Measurements from ENCODE around the gene PRPH.
"Not testable (repeated sequence)": the region's sequence is repeated elsewhere in the genome, so short reads cannot be mapped to it uniquely, and the experiment has no call there.

PRPH gene

DNA sequence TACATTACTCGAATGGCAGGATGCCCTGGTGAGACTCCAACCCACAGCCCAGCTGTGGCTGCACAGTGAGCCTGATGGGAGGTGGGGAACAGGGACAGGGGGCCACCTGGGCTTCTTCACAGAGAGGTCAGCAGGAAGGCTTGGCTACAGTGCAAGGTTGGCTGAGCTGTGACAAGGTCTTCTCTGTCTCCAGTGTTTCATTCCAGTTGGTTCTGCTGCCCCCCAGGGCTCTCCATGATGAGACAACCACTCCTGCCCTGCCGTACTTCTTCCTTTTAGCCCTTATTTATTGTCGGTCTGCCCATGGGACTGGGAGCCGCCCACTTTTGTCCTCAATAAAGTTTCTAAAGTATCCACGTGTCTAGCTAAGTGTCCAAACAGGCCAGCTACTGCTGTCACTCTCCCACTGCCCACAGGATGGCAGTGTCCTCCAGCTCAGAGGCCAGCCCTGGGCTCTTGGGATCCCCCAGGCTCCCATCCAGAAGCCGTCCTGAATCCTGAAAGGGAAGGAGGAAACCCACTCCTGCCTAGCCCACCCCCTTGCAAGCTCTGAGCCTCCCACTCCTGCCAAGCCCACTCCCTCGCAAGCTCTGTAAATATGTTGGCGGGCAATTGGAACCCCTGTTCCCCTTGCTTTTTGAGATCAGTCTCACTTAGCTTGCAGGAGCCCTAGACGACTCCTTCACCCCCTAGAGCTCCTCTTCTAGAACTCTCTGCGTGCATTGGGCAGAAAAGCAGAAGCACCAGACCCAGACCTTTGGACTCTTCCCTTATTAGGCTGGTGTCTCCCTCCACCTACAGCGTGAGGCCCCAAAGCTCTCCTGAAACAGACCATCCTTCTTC lies 36.7 kb downstream of the PRPH start:
- peaks cover 14% of the 10 kb centered on the region for H3K36me3 ChIP-seq (ENCODE audit: control insufficient read depth, insufficient read depth, low read length)
- H3K9me3 ChIP-seq (ENCODE audit: control insufficient read depth, insufficient read depth, low read length): no peaks in the 10 kb centered on the region
- H3K9ac ChIP-seq (ENCODE audit: low read depth, low read length): no peak overlapping the region
- peaks cover 49% of the 10 kb centered on the region for H3K27me3 ChIP-seq (ENCODE audit: control insufficient read depth, insufficient read depth, low read length)
- no peaks in the 10 kb centered on the region for H3K4me1 ChIP-seq (ENCODE audit: control insufficient read depth, insufficient read depth, low read length)
- no peak overlapping the region for H3K4me3 ChIP-seq (ENCODE audit: low read depth, low read length)

DNA sequence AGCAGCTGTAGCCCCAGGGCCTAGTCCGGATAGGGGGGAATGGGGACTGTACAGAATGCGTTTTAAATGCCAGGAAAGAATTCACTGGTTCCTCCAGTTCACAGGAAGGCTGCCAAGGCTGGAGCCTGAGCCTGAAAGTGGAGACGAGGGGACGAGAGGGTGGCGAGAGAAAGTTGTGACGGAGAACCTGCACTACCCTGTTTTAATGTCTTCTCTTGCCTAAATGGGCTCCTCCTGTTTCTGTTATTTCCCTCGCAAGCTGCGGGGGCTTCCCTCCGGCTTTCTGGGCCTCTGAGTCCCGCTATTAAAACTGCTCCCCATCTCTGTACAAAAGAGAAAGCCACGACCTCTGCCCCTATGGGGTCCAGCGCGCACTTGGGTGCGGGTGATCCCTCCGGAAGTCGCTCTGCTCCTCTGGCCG lies 37.5 kb downstream of the PRPH start:
- H3K36me3 ChIP-seq (ENCODE audit: control insufficient read depth, insufficient read depth, low read length): peaks cover 14% of the 10 kb centered on the region
- peaks cover 56% of the 10 kb centered on the region for H3K27me3 ChIP-seq (ENCODE audit: control insufficient read depth, insufficient read depth, low read length)
- no peaks in the 10 kb centered on the region for H3K9me3 ChIP-seq (ENCODE audit: control insufficient read depth, insufficient read depth, low read length)
- no peak overlapping the region for H3K4me3 ChIP-seq (ENCODE audit: low read depth, low read length)
- H3K4me1 ChIP-seq (ENCODE audit: control insufficient read depth, insufficient read depth, low read length): no peaks in the 10 kb centered on the region
- H3K9ac ChIP-seq (ENCODE audit: low read depth, low read length): no peak overlapping the region

DNA sequence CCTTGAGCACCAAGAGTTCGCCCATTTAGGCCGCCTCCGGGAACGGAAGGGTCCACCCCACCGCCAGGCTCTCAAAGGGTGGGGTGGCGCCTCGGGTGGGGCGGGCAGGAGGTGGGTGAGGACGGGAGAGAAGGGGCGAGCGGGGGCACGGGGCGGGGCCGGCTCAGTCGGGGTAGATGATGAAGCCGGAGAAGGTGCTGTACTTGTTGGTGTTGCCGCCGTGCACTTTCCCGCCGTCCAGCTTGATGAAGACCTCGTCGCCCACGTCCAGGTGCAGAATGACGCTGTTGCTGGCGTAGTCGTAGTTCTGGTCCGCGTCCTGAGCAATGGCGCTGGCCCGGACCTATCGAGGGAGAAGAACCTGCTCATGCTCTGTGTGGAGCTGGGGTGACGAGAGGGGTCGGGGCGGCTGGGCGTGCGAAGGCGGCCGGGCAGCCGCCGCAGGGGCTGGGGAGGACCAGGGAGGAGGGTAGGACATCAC lies 38.0 kb downstream of the PRPH start:
- H3K9me3 ChIP-seq (ENCODE audit: control insufficient read depth, insufficient read depth, low read length): no peaks in the 10 kb centered on the region
- peaks cover 12% of the 10 kb centered on the region for H3K36me3 ChIP-seq (ENCODE audit: control insufficient read depth, insufficient read depth, low read length)
- H3K27me3 ChIP-seq (ENCODE audit: control insufficient read depth, insufficient read depth, low read length): peaks cover 61% of the 10 kb centered on the region
- no peaks in the 10 kb centered on the region for H3K4me1 ChIP-seq (ENCODE audit: control insufficient read depth, insufficient read depth, low read length)
- peak overlapping the region; percentile 9 for H3K4me3 ChIP-seq (ENCODE audit: low read depth, low read length)
- H3K9ac ChIP-seq (ENCODE audit: low read depth, low read length): no peak overlapping the region

DNA sequence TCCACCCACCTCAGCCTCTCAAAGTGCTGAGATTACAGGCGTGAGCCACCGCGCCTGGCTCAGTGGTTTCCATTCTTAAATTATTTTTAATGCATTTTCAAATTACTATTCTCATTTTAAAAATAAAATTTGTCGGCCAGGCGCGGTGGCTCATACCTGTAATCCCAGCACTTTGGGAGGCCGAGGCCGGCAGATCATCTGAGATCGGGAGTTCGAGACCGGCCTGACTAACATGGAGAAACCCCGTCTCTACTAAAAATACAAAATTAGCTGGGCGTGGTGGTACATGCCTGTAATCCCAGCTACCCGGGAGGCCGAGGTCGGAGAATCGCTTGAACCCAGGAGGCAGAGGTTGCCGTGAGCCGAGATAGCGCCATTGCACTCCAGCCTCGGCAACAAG lies 38.8 kb downstream of the PRPH start:
- peaks cover 69% of the 10 kb centered on the region for H3K27me3 ChIP-seq (ENCODE audit: control insufficient read depth, insufficient read depth, low read length)
- not testable (repeated sequence) for H3K9me3 ChIP-seq (ENCODE audit: control insufficient read depth, insufficient read depth, low read length)

DNA sequence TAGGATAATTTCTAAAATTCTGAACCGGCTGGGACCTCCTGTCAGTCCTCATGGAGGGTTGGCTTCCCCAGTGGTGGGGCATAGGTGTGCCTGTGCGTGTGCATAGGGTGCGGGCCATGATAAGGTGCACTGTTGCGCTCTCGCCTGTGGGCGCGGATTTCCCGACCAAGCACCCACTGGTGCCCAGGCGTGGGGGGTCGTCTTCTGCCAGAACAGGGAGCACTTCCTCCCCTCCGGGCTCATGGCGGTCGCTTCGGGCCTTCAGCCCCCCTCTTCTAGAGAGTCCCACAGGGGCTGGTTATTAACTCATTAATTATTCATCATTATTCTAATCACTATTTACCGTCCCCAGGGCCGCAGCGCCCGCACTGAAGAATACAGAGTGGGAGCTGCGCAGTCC lies 39.3 kb downstream of the PRPH start:
- peaks cover 74% of the 10 kb centered on the region for H3K27me3 ChIP-seq (ENCODE audit: control insufficient read depth, insufficient read depth, low read length)

More for the DNA sequence above, 38.8 kb downstream of the PRPH start:
- H3K9ac ChIP-seq (ENCODE audit: low read depth, low read length); H3K4me1 ChIP-seq (ENCODE audit: control insufficient read depth, insufficient read depth, low read length); H3K4me3 ChIP-seq (ENCODE audit: low read depth, low read length): not testable (repeated sequence)
- H3K36me3 ChIP-seq (ENCODE audit: control insufficient read depth, insufficient read depth, low read length): peaks cover 12% of the 10 kb centered on the region

DNA sequence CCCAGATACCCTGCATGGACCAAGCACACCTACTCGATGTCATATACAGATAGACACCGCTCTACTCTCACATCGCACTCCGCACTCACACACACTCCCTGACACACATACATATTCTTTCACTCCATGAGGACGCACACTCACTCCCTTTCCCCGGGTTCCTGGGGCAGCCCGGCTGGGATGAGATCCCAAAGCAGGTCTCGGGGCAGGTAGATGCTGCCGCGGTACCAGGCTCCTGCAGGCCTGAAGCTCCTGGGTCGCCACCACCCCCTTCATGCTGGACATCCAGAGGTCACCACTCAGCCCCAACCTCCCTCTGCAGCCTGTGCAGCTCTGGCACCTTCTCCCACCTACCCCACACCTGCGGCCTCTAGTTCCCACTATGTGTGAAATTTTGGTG lies 39.7 kb downstream of the PRPH start:
- peaks cover 3% of the 10 kb centered on the region for H3K4me1 ChIP-seq (ENCODE audit: control insufficient read depth, insufficient read depth, low read length)
- no peaks in the 10 kb centered on the region for H3K9me3 ChIP-seq (ENCODE audit: control insufficient read depth, insufficient read depth, low read length)
- H3K36me3 ChIP-seq (ENCODE audit: control insufficient read depth, insufficient read depth, low read length): peaks cover 11% of the 10 kb centered on the region
- H3K9ac ChIP-seq (ENCODE audit: low read depth, low read length): no peak overlapping the region
- H3K27me3 ChIP-seq (ENCODE audit: control insufficient read depth, insufficient read depth, low read length): peaks cover 78% of the 10 kb centered on the region
- peak overlapping the region; percentile 22 for H3K4me3 ChIP-seq (ENCODE audit: low read depth, low read length)

More for the DNA sequence above, 39.3 kb downstream of the PRPH start:
- Histone ChIP-seq H3K9me3 (ENCODE audit: control insufficient read depth, insufficient read depth, low read length) (no peaks in the 10 kb centered on the region), H3K4me1 (ENCODE audit: control insufficient read depth, insufficient read depth, low read length) (no peaks in the 10 kb centered on the region), H3K9ac (ENCODE audit: low read depth, low read length) (no peak overlapping the region), H3K36me3 (ENCODE audit: control insufficient read depth, insufficient read depth, low read length) (peaks cover 12% of the 10 kb centered on the region), H3K4me3 (ENCODE audit: low read depth, low read length) (no peak overlapping the region)

- Histone ChIP-seq H3K4me1 (ENCODE audit: control insufficient read depth, insufficient read depth, low read length) (peaks cover 4% of the 10 kb centered on the region), H3K4me3 (ENCODE audit: low read depth, low read length) (peak overlapping the region; percentile 22), H3K9ac (ENCODE audit: low read depth, low read length) (no peak overlapping the region), H3K36me3 (ENCODE audit: control insufficient read depth, insufficient read depth, low read length) (peaks cover 7% of the 10 kb centered on the region), H3K9me3 (ENCODE audit: control insufficient read depth, insufficient read depth, low read length) (no peaks in the 10 kb centered on the region), H3K27me3 (ENCODE audit: control insufficient read depth, insufficient read depth, low read length) (peaks cover 85% of the 10 kb centered on the region)
Measured at GRCh38 chr12:49335118-49335954, 40.4 kb downstream of the PRPH start.

DNA sequence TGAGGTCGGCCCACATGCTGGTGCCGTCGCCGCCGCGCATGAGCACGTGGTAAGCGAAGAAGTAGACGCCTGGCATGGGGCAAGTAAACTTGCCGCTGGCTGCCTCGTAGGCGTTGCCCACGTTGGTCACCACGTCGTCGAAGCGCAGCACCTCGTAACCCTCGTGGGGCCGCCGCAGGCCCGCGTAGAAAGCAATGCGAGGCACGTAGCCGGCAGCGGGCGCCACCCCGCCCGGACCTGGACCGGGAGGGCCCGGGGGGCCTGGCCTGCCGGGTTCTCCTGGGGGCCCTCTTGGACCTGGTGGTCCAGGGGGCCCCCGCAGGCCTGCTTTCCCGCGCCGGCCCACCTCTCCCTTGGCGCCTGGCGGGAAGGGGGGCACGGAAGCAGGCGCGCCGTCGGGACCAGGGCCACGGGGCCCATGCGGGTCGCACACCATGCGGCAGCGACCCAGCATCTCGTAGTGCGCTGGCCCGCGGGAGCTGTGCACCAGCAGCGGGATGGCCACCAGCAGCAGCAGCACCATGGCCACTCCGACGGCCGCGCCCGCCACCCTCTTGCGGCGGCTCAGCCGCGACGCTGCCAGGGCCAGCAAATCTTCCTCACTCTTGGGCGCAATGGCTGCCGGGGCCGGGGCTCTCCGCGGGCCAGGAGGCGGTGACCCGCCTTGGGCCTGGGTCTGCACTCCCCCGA lies 41.2 kb downstream of the PRPH start:
- Histone ChIP-seq H3K4me3 (ENCODE audit: low read depth, low read length) (peak overlapping the region; percentile 54), H3K27me3 (ENCODE audit: control insufficient read depth, insufficient read depth, low read length) (peaks cover 93% of the 10 kb centered on the region), H3K9ac (ENCODE audit: low read depth, low read length) (no peak overlapping the region), H3K4me1 (ENCODE audit: control insufficient read depth, insufficient read depth, low read length) (peaks cover 10% of the 10 kb centered on the region), H3K36me3 (ENCODE audit: control insufficient read depth, insufficient read depth, low read length) (peaks cover 4% of the 10 kb centered on the region), H3K9me3 (ENCODE audit: control insufficient read depth, insufficient read depth, low read length) (no peaks in the 10 kb centered on the region)

DNA sequence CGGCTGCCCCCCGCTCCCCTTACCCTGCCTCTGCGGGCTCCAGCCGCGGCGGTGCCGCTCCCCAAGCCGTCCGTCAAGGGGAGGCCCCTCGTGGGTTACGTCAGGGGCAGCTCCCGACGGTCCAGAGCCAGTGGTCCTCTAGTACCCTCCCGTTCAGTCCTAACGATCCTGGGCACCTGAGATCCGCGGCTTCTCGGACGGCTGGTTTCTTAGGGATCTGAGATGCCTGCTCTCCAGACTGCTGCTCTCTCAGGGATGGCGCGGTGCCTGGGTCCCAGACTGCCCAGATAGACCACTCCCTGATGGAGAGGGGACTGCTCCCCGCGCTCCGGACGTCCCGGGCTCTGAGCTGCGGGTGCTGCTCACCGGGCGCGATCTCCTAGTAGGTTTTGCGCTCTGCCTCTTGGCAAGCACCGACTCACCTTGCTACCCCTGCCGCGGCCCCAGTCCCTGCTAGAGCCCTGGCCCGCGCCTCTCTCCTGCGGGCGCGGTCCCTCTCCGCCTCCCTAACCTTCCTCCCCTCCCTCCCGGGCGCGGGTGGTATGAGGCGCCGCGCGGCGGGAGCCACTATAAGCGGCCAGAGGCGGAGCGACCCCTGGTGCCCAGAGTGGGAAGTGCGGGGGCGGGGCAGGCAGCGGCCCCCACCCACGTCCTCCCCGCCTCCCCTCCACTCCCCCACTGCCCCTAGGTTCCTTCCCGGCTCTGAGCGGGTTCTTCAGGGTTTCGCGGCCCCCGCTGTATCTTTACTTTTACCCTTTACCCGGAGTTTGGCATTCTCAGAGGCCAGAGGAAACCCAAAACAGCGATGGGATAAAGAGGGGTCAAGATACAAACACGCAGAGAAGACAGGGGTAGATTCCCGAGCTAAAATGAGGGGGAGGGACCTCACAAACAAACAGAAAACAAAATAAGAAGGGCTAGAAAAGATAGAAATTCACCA lies 42.0 kb downstream of the PRPH start, which contains the start of gene C1QL4:
Gene C1QL4 (minus strand): TSS at position 544 of the 940 bp plus-strand sequence. CDS start 711 bp downstream, outside the sequence.
- H3K36me3 ChIP-seq (ENCODE audit: control insufficient read depth, insufficient read depth, low read length): no peaks in the 10 kb centered on the region
- H3K9ac ChIP-seq (ENCODE audit: low read depth, low read length): no peak within 1 kb of the TSS
- peak within 1 kb of the TSS; percentile 54 for H3K4me3 ChIP-seq (ENCODE audit: low read depth, low read length)
- H3K4me1 ChIP-seq (ENCODE audit: control insufficient read depth, insufficient read depth, low read length): peaks cover 14% of the 10 kb centered on the region
- H3K9me3 ChIP-seq (ENCODE audit: control insufficient read depth, insufficient read depth, low read length): no peaks in the 10 kb centered on the region
- peaks cover 97% of the 10 kb centered on the region for H3K27me3 ChIP-seq (ENCODE audit: control insufficient read depth, insufficient read depth, low read length)

DNA sequence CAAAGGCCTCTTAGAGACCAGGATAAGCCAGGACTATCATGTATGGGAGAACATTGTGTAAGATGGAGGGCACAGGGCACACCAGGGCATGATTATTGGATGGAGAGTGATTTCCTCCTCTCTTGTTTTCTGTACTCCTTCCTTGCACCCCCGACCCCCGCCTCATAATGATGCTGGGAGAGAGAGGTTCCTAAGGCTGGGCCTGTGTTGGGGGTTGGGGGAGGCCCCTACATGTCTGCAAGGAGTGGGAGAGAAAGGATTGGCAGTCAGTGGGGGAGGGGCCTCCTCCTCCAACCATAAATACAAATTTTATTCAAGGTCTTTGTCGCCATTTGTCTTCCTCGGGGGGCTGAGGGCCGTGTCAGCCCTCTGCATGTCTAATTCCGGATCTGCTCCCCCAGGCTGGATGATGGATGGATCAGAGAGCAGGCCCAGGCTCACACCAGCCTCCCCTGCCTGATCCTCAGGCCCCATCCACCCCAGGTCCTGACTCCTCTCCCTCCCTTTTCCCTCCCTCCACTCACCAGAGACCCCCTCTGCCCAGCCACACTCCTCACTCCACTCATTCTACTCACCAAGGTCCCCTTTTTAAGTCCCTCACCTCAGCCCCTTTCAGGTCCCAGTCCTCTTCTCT lies 44.0 kb downstream of the PRPH start:
- Histone ChIP-seq H3K9ac (ENCODE audit: low read depth, low read length) (no peak overlapping the region), H3K4me1 (ENCODE audit: control insufficient read depth, insufficient read depth, low read length) (peaks cover 17% of the 10 kb centered on the region), H3K4me3 (ENCODE audit: low read depth, low read length) (no peak overlapping the region), H3K9me3 (ENCODE audit: control insufficient read depth, insufficient read depth, low read length) (no peaks in the 10 kb centered on the region), H3K27me3 (ENCODE audit: control insufficient read depth, insufficient read depth, low read length) (peaks cover 92% of the 10 kb centered on the region), H3K36me3 (ENCODE audit: control insufficient read depth, insufficient read depth, low read length) (no peaks in the 10 kb centered on the region)

Data from iPS-15b (cell line).